ENCODE results near the gene C17orf50.
A peak's percentile ranks its signal among the peaks of the same experiment; 100 is the strongest.

The C17orf50 gene

GRCh38 chr17:35795007-35795870 is 34.6 kb downstream of the C17orf50 start, which contains the start of gene MMP28:
TSS of gene MMP28 (minus strand) at chr17:35795641. CDS start at chr17:35795377, 264 bp downstream.
- H3K4me1 ChIP-seq (ENCODE audit: insufficient read depth, low read length) = peaks cover 3% of the 10 kb centered on the region; the same call in 1 of the 2 replicates
- H3K36me3 ChIP-seq (ENCODE audit: insufficient read depth, low read length) = no peaks in the 10 kb centered on the region
- no peaks in the 10 kb centered on the region for H3K9me3 ChIP-seq (ENCODE audit: control insufficient read depth, insufficient read depth, low read length)
- peak within 1 kb of the TSS; percentile 55; the same call in 1 of the 2 replicates for H3K9ac ChIP-seq (ENCODE audit: low read depth, low read length)

- Histone ChIP-seq H3K9ac (ENCODE audit: low read depth, low read length) (peak overlapping the region; percentile 55; the same call in 1 of the 2 replicates), H3K9me3 (ENCODE audit: control insufficient read depth, insufficient read depth, low read length) (no peaks in the 10 kb centered on the region), H3K4me1 (ENCODE audit: insufficient read depth, low read length) (peaks cover 3% of the 10 kb centered on the region; the same call in 1 of the 2 replicates), H3K36me3 (ENCODE audit: insufficient read depth, low read length) (no peaks in the 10 kb centered on the region)
Measured at GRCh38 chr17:35795871-35796265, 35.2 kb downstream of the C17orf50 start.

- Histone ChIP-seq H3K4me1 (ENCODE audit: insufficient read depth, low read length) (0 out of 2 replicates have a peak, but pooled peaks cover 3% of the 10 kb centered on the region), H3K9ac (ENCODE audit: low read depth, low read length) (no peak overlapping the region), H3K9me3 (ENCODE audit: control insufficient read depth, insufficient read depth, low read length) (no peaks in the 10 kb centered on the region), H3K36me3 (ENCODE audit: insufficient read depth, low read length) (no peaks in the 10 kb centered on the region)
Measured at GRCh38 chr17:35796942-35797341, 36.3 kb downstream of the C17orf50 start.

- no peaks in the 10 kb centered on the region for H3K9me3 ChIP-seq (ENCODE audit: control insufficient read depth, insufficient read depth, low read length)
- 0 out of 2 replicates have a peak, but pooled peaks cover 3% of the 10 kb centered on the region for H3K4me1 ChIP-seq (ENCODE audit: insufficient read depth, low read length)
- H3K9ac ChIP-seq (ENCODE audit: low read depth, low read length) = no peak overlapping the region
- H3K36me3 ChIP-seq (ENCODE audit: insufficient read depth, low read length) = no peaks in the 10 kb centered on the region
Measured at GRCh38 chr17:35797370-35797769, 36.7 kb downstream of the C17orf50 start.

- H3K9me3 ChIP-seq (ENCODE audit: control insufficient read depth, insufficient read depth, low read length) = no peaks in the 10 kb centered on the region
- no peak overlapping the region for H3K9ac ChIP-seq (ENCODE audit: low read depth, low read length)
- H3K4me1 ChIP-seq (ENCODE audit: insufficient read depth, low read length) = 0 out of 2 replicates have a peak, but pooled peaks cover 3% of the 10 kb centered on the region
- H3K36me3 ChIP-seq (ENCODE audit: insufficient read depth, low read length) = no peaks in the 10 kb centered on the region
Measured at GRCh38 chr17:35797918-35798317, 37.2 kb downstream of the C17orf50 start.

- Histone ChIP-seq H3K9ac (ENCODE audit: low read depth, low read length) (no peak overlapping the region), H3K36me3 (ENCODE audit: insufficient read depth, low read length) (no peaks in the 10 kb centered on the region), H3K4me1 (ENCODE audit: insufficient read depth, low read length) (no peaks in the 10 kb centered on the region), H3K9me3 (ENCODE audit: control insufficient read depth, insufficient read depth, low read length) (no peaks in the 10 kb centered on the region)
Measured at GRCh38 chr17:35799942-35800341, 39.3 kb downstream of the C17orf50 start.

- no peaks in the 10 kb centered on the region for H3K4me1 ChIP-seq (ENCODE audit: insufficient read depth, low read length)
- H3K9me3 ChIP-seq (ENCODE audit: control insufficient read depth, insufficient read depth, low read length) = no peaks in the 10 kb centered on the region
- H3K36me3 ChIP-seq (ENCODE audit: insufficient read depth, low read length) = no peaks in the 10 kb centered on the region
- H3K9ac ChIP-seq (ENCODE audit: low read depth, low read length) = no peak overlapping the region
Measured at GRCh38 chr17:35801583-35802224, 41.0 kb downstream of the C17orf50 start.

GRCh38 chr17:35804658-35805192 is 44.0 kb downstream of the C17orf50 start:
- Histone ChIP-seq H3K9ac (ENCODE audit: low read depth, low read length) (no peak overlapping the region), H3K36me3 (ENCODE audit: insufficient read depth, low read length) (no peaks in the 10 kb centered on the region), H3K4me1 (ENCODE audit: insufficient read depth, low read length) (peaks cover 8% of the 10 kb centered on the region; the same call in 1 of the 2 replicates)

GRCh38 chr17:35807371-35808144 is 46.9 kb downstream of the C17orf50 start:
- Histone ChIP-seq H3K4me1 (ENCODE audit: insufficient read depth, low read length) (peaks cover 8% of the 10 kb centered on the region; the same call in 1 of the 2 replicates), H3K36me3 (ENCODE audit: insufficient read depth, low read length) (no peaks in the 10 kb centered on the region), H3K9me3 (ENCODE audit: control insufficient read depth, insufficient read depth, low read length) (no peaks in the 10 kb centered on the region), H3K9ac (ENCODE audit: low read depth, low read length) (no peak overlapping the region)

More at GRCh38 chr17:35804658-35805192, 44.0 kb downstream of the C17orf50 start:
- no peaks in the 10 kb centered on the region for H3K9me3 ChIP-seq (ENCODE audit: control insufficient read depth, insufficient read depth, low read length)

- H3K4me1 ChIP-seq (ENCODE audit: insufficient read depth, low read length) = peaks cover 8% of the 10 kb centered on the region; the same call in 1 of the 2 replicates
Measured at GRCh38 chr17:35808240-35808961, 47.7 kb downstream of the C17orf50 start.

GRCh38 chr17:35808962-35809854 is 48.5 kb downstream of the C17orf50 start, which contains the start of gene TAF15:
TSS of gene TAF15 (plus strand) at chr17:35809484. CDS start at chr17:35809570, 86 bp downstream.
- Histone ChIP-seq H3K9me3 (ENCODE audit: control insufficient read depth, insufficient read depth, low read length) (no peaks in the 10 kb centered on the region), H3K9ac (ENCODE audit: low read depth, low read length) (peak within 1 kb of the TSS; percentile 96), H3K4me1 (ENCODE audit: insufficient read depth, low read length) (peaks cover 8% of the 10 kb centered on the region; the same call in 1 of the 2 replicates)

More at GRCh38 chr17:35808240-35808961, 47.7 kb downstream of the C17orf50 start:
- Histone ChIP-seq H3K9me3 (ENCODE audit: control insufficient read depth, insufficient read depth, low read length) (no peaks in the 10 kb centered on the region), H3K36me3 (ENCODE audit: insufficient read depth, low read length) (no peaks in the 10 kb centered on the region), H3K9ac (ENCODE audit: low read depth, low read length) (peak overlapping the region; percentile 96)

GRCh38 chr17:35809855-35810461 is 49.3 kb downstream of the C17orf50 start:
- Histone ChIP-seq H3K9me3 (ENCODE audit: control insufficient read depth, insufficient read depth, low read length) (no peaks in the 10 kb centered on the region), H3K9ac (ENCODE audit: low read depth, low read length) (peak overlapping the region; percentile 96), H3K4me1 (ENCODE audit: insufficient read depth, low read length) (peaks cover 8% of the 10 kb centered on the region; the same call in 1 of the 2 replicates), H3K36me3 (ENCODE audit: insufficient read depth, low read length) (no peaks in the 10 kb centered on the region)

More at GRCh38 chr17:35808962-35809854, 48.5 kb downstream of the C17orf50 start, which contains the start of gene TAF15:
- no peaks in the 10 kb centered on the region for H3K36me3 ChIP-seq (ENCODE audit: insufficient read depth, low read length)

Data from ES-I3 (cell line).